GM12874 (cell line): ENCODE results near the gene CABYR.

Experiments used
- TF ChIP-seq, protein P1 (sequence below): IDR thresholded peaks from 2 replicates; pipeline ENCODE4 v1.5.1; 2011; ENCODE audit warnings: low read depth, mild to moderate bottlenecking, control low read depth, low read length, moderate library complexity; ENCODE audit not compliant: insufficient read depth

CABYR gene

DNA sequence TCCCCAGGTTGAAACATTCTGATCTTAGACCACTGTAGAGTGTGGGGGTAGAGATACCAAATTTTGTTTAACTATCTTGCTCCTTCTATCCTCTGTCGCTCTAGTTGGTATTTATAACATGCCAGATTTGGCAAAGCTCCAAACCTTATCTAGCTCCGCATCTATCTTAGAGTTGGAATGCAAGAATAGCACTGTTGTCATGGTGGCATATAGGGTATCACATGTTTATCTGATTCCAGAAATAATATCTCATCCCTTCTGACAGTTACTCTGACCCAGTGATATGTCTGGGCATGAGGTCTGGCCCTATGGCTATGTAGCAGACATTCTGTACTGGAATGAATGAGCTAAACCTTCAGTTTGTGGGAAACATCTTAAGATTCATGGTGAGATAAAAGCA, 51.7 kb downstream of the CABYR start:
- TF ChIP-seq, protein P1, sequence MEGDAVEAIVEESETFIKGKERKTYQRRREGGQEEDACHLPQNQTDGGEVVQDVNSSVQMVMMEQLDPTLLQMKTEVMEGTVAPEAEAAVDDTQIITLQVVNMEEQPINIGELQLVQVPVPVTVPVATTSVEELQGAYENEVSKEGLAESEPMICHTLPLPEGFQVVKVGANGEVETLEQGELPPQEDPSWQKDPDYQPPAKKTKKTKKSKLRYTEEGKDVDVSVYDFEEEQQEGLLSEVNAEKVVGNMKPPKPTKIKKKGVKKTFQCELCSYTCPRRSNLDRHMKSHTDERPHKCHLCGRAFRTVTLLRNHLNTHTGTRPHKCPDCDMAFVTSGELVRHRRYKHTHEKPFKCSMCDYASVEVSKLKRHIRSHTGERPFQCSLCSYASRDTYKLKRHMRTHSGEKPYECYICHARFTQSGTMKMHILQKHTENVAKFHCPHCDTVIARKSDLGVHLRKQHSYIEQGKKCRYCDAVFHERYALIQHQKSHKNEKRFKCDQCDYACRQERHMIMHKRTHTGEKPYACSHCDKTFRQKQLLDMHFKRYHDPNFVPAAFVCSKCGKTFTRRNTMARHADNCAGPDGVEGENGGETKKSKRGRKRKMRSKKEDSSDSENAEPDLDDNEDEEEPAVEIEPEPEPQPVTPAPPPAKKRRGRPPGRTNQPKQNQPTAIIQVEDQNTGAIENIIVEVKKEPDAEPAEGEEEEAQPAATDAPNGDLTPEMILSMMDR, result no peak

- TF ChIP-seq, protein P1, result no peak
Measured at GRCh38 chr18:24195296-24196053, 56.6 kb downstream of the CABYR start.

DNA sequence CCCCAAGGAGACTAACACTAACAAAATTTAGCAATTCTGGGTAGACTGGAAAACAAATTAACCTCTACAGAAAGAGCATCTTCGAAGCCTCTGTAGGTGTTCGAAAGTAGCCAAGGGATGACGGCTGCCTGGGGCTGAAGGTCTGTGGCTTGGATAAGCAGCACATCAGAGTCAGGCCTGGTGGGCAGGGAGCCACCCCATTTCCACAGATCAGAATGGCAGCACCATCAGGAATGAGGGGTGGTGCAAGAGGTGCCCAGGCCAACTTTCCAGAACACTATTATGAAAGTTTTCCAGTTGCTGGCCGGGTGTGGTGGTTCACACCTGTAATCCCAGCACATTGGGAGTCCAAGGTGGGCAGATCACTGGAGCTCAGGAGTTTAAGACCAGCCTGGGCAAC, 57.9 kb downstream of the CABYR start:
- TF ChIP-seq, protein P1, result no peak

DNA sequence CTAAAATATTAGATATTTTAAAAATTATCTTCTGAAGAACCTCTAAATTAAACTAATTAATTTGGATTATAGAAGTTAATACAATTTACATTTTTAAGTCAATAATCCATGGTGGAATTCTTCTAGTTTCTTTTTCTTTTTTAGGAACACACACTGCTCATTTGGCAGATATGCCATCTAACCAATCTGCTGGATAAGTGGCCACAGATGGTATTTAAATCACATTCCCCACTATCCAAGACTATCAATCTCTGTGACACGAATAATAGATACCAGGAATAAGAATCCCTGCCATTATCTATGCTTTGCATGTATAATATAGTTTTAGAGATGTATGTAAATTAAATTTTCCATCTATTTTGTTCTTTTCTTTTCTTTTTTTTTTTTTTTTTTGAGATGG, 58.5 kb downstream of the CABYR start:
- TF ChIP-seq, protein P1, result no peak

- TF ChIP-seq, protein P1, result no peak
Measured at GRCh38 chr18:24198461-24198860, 59.6 kb downstream of the CABYR start.

- TF ChIP-seq, protein P1, result no peak
Measured at GRCh38 chr18:24199372-24199962, 60.6 kb downstream of the CABYR start.

- TF ChIP-seq, protein P1, result no peak
Measured at GRCh38 chr18:24200494-24201290, 61.8 kb downstream of the CABYR start.
